ENCODE measurements around the gene MCU. TPM values are rescaled to one million over a fixed set of nuclear protein-coding genes. Genes with fewer than 3 reads are reported as not detected.

Gene MCU
- total RNA-seq, 2 experiments from 2014 or later = 9.4 to 9.9 TPM

GRCh38 chr10:72930276-72930675 lies 238.3 kb downstream of the MCU start:
- H3K9me3 ChIP-seq (ENCODE audit: low read length) = no peaks in the 10 kb centered on the region
- H2AFZ ChIP-seq (ENCODE audit: low read length) = no peak overlapping the region
- no peaks in the 10 kb centered on the region for H3K79me2 ChIP-seq (ENCODE audit: insufficient read depth, low read depth, low read length)
- DNase-seq (ENCODE audit: low spot score) = no peak
- no peaks in the 10 kb centered on the region for H3K9me2 ChIP-seq (ENCODE audit: insufficient read depth, low read length)
- CTCF ChIA-PET (ENCODE audit: unreplicated experiment) = no interaction called here
- H3K4me3 ChIP-seq (ENCODE audit: low read depth, low read length, poor library complexity, severe bottlenecking) = no peak overlapping the region
- no peaks in the 10 kb centered on the region for H4K20me1 ChIP-seq (ENCODE audit: insufficient read depth, low read length)
- no TSS peak for BruUV-seq (replicated peaks)
- no peak for TF ChIP-seq EZH2phosphoT487 (IDR thresholded peaks at IDR 0.05; ENCODE audit: borderline replicate concordance, low read depth, low read length)
- TF ChIP-seq CTCF (conservative IDR thresholded peaks at IDR 0.05; ENCODE audit: low read length) = no peak
- POLR2A ChIA-PET = interaction anchor here (0.8 kb wide), 1 partner anchor 67 kb away, joined by 3 read pairs; no protein-coding TSS in a partner anchor
- H3K4me1 ChIP-seq (ENCODE audit: insufficient read depth, low read length, poor library complexity, severe bottlenecking) = no peaks in the 10 kb centered on the region
- H3K4me2 ChIP-seq (ENCODE audit: low read length) = no peak overlapping the region
- no peaks in the 10 kb centered on the region for H3K36me3 ChIP-seq (ENCODE audit: insufficient read depth, low read length)
- H3K27ac ChIP-seq (ENCODE audit: low read depth, low read length, poor library complexity, severe bottlenecking) = no peak overlapping the region
- intact Hi-C loops (cut with micrococcal nuclease; ENCODE audit: unreplicated experiment) = no loop called here

- H3K36me3 ChIP-seq (ENCODE audit: insufficient read depth, low read length) = no peaks in the 10 kb centered on the region
- no peaks in the 10 kb centered on the region for H3K79me2 ChIP-seq (ENCODE audit: insufficient read depth, low read depth, low read length)
- no peaks in the 10 kb centered on the region for H3K9me2 ChIP-seq (ENCODE audit: insufficient read depth, low read length)
- ChIA-PET POLR2A (interaction anchor here (0.6 kb wide), 1 partner anchor 163 kb away, joined by 4 read pairs; no protein-coding TSS in a partner anchor), CTCF (ENCODE audit: unreplicated experiment) (no interaction called here)
- intact Hi-C loops (cut with micrococcal nuclease; ENCODE audit: unreplicated experiment) = no loop called here
- no peaks in the 10 kb centered on the region for H3K9me3 ChIP-seq (ENCODE audit: low read length)
- DNase-seq (ENCODE audit: low spot score) = no peak
- no peak overlapping the region for H2AFZ ChIP-seq (ENCODE audit: low read length)
- H3K4me2 ChIP-seq (ENCODE audit: low read length) = no peak overlapping the region
- no peak for TF ChIP-seq CTCF (conservative IDR thresholded peaks at IDR 0.05; ENCODE audit: low read length)
- TF ChIP-seq EZH2phosphoT487 (IDR thresholded peaks at IDR 0.05; ENCODE audit: borderline replicate concordance, low read depth, low read length) = no peak
- no peak overlapping the region for H3K4me3 ChIP-seq (ENCODE audit: low read depth, low read length, poor library complexity, severe bottlenecking)
- no TSS peak for BruUV-seq (replicated peaks)
- H3K4me1 ChIP-seq (ENCODE audit: insufficient read depth, low read length, poor library complexity, severe bottlenecking) = no peaks in the 10 kb centered on the region
- H3K27ac ChIP-seq (ENCODE audit: low read depth, low read length, poor library complexity, severe bottlenecking) = no peak overlapping the region
- no peaks in the 10 kb centered on the region for H4K20me1 ChIP-seq (ENCODE audit: insufficient read depth, low read length)
These were observed 240.5 kb downstream of the MCU start for GRCh38 chr10:72932259-72933015.

GRCh38 chr10:72935361-72935760 lies 243.4 kb downstream of the MCU start:
- H2AFZ ChIP-seq (ENCODE audit: low read length) = no peak overlapping the region
- no peak overlapping the region for H3K27ac ChIP-seq (ENCODE audit: low read depth, low read length, poor library complexity, severe bottlenecking)
- DNase-seq (ENCODE audit: low spot score) = no peak
- ChIA-PET CTCF (ENCODE audit: unreplicated experiment) (no interaction called here), POLR2A (no interaction called here)
- TF ChIP-seq CTCF (conservative IDR thresholded peaks at IDR 0.05; ENCODE audit: low read length) (no peak), EZH2phosphoT487 (IDR thresholded peaks at IDR 0.05; ENCODE audit: borderline replicate concordance, low read depth, low read length) (no peak)
- no peaks in the 10 kb centered on the region for H3K4me1 ChIP-seq (ENCODE audit: insufficient read depth, low read length, poor library complexity, severe bottlenecking)
- H3K9me3 ChIP-seq (ENCODE audit: low read length) = no peaks in the 10 kb centered on the region
- H3K36me3 ChIP-seq (ENCODE audit: insufficient read depth, low read length) = no peaks in the 10 kb centered on the region
- intact Hi-C loops (cut with micrococcal nuclease; ENCODE audit: unreplicated experiment) = no loop called here
- H3K9me2 ChIP-seq (ENCODE audit: insufficient read depth, low read length) = no peaks in the 10 kb centered on the region
- H3K4me3 ChIP-seq (ENCODE audit: low read depth, low read length, poor library complexity, severe bottlenecking) = no peak overlapping the region
- H3K4me2 ChIP-seq (ENCODE audit: low read length) = no peak overlapping the region
- BruUV-seq (replicated peaks) = no TSS peak
- no peaks in the 10 kb centered on the region for H3K79me2 ChIP-seq (ENCODE audit: insufficient read depth, low read depth, low read length)
- no peaks in the 10 kb centered on the region for H4K20me1 ChIP-seq (ENCODE audit: insufficient read depth, low read length)
